Adrenal gland (tissue), 5 donors: Measurements from ENCODE around the gene ASB2.

Experiments used
- CTCF ChIP-seq, 6 experiments: fragments of 450-650 bp in 4 of 6; fragments of 200-600 bp in 2 of 6; sonication (generic) in 1 of 6; IDR thresholded peaks; 1 replicate in 5 of 6; 2 replicates in 1 of 6; pipeline versions ENCODE4 v1.5.1 to v1.8.0; 2016 to 2021; ENCODE audit warnings: antibody characterized with exemption in 6 of 6, mild to moderate bottlenecking in 2 of 6, moderate library complexity in 1 of 6
- POLR2A ChIP-seq, 2 donors: fragments of 450-650 bp; IDR thresholded peaks; one replicate each; pipeline ENCODE4 v1.6.1; 2017; ENCODE audit warnings: antibody characterized with exemption in 2 of 2, mild to moderate bottlenecking in 2 of 2, moderate library complexity in 1 of 2
- donor health status: DM: no; HTN: no; CAD: no.

GRCh38 chr14:93936245-93936644 is 40.1 kb downstream of the ASB2 start:
- TF ChIP-seq CTCF (IDR thresholded peaks at IDR 0.05) (peak in 4 of 6 experiments; percentile 10 to 30 (median 21)), POLR2A (IDR thresholded peaks at IDR 0.05) (no peak)
